ENCODE data around the gene GTF3C1.
"Not testable (repeated sequence)": the region's sequence is repeated elsewhere in the genome, so short reads cannot be mapped to it uniquely, and the experiment has no call there.

Gene GTF3C1

GRCh38 chr16:27461483-27462171, 88.1 kb downstream of the GTF3C1 start:
- DNase-seq: peak; percentile 48

GRCh38 chr16:27460663-27461482, 88.8 kb downstream of the GTF3C1 start:
- DNase-seq: no peak

- DNase-seq: no peak
Measured at GRCh38 chr16:27460213-27460612, 89.5 kb downstream of the GTF3C1 start.

GRCh38 chr16:27458987-27459688, 90.6 kb downstream of the GTF3C1 start:
- no peak for DNase-seq

- no peak for DNase-seq
Measured at GRCh38 chr16:27458258-27458657, 91.5 kb downstream of the GTF3C1 start.

- DNase-seq: not testable (repeated sequence)
Measured at GRCh38 chr16:27457605-27457900, 92.2 kb downstream of the GTF3C1 start.

- no peak for DNase-seq
Measured at GRCh38 chr16:27455700-27456099, 94.0 kb downstream of the GTF3C1 start.

- DNase-seq: no peak
Measured at GRCh38 chr16:27453494-27453825, 96.3 kb downstream of the GTF3C1 start.

- DNase-seq: no peak
Measured at GRCh38 chr16:27452569-27453493, 96.9 kb downstream of the GTF3C1 start.

GRCh38 chr16:27450196-27450549, 99.5 kb downstream of the GTF3C1 start:
- no peak for DNase-seq

GRCh38 chr16:27449434-27450195, 100.1 kb downstream of the GTF3C1 start:
- no peak for DNase-seq

- DNase-seq: no peak
Measured at GRCh38 chr16:27448532-27449433, 100.9 kb downstream of the GTF3C1 start.

GRCh38 chr16:27447301-27447700, 102.4 kb downstream of the GTF3C1 start:
- DNase-seq: peak; percentile 4

- DNase-seq: peak; percentile 8
Measured at GRCh38 chr16:27446721-27447120, 103.0 kb downstream of the GTF3C1 start.

GRCh38 chr16:27445502-27446175, 104.1 kb downstream of the GTF3C1 start:
- DNase-seq: peak; percentile 5

- DNase-seq: peak; percentile 11
Measured at GRCh38 chr16:27444470-27444869, 105.2 kb downstream of the GTF3C1 start.

- DNase-seq: no peak
Measured at GRCh38 chr16:27444015-27444414, 105.7 kb downstream of the GTF3C1 start.

GRCh38 chr16:27441998-27442397, 107.7 kb downstream of the GTF3C1 start:
- peak; percentile 7 for DNase-seq

GRCh38 chr16:27441276-27441675, 108.4 kb downstream of the GTF3C1 start:
- DNase-seq: peak; percentile 4

- no peak for DNase-seq
Measured at GRCh38 chr16:27439271-27440018, 110.3 kb downstream of the GTF3C1 start.

All from left hindlimb (tissue), 1 donor.